Thoracic aorta (tissue), 2 donors: ENCODE data around the gene UBALD1. TPM values are rescaled to one million over a fixed set of nuclear protein-coding genes. Genes with fewer than 3 reads are reported as not detected.

Experiments
- ATAC-seq: fragments of 150-250 bp; one replicate; pipeline ENCODE4 v1.8.0; 2017; ENCODE audit warnings: low read depth; ENCODE audit not compliant: insufficient number of reproducible peaks, low FRiP score
- DNase-seq: peaks from one replicate; pipeline ENCODE4 v3.0.0-alpha.2; 2020; ENCODE audit warnings: low spot score
- H3K27ac ChIP-seq, 2 donors: fragments of 200-600 bp; sonication (generic); 1 replicate in 1 of 2; 2 replicates in 1 of 2; pipeline ENCODE4 v1.5.1; 2016; ENCODE audit warnings: mild to moderate bottlenecking in 2 of 2, moderate library complexity in 2 of 2
- H3K27me3 ChIP-seq: fragments of 200-600 bp; sonication (generic); replicated peaks from 2 replicates; pipeline ENCODE4 v1.6.0; 2016; ENCODE audit warnings: mild to moderate bottlenecking; ENCODE audit not compliant: insufficient read depth
- H3K36me3 ChIP-seq: fragments of 200-600 bp; sonication (generic); one replicate; pipeline ENCODE4 v1.5.1; 2016
- H3K4me1 ChIP-seq, 2 donors: fragments of 200-600 bp; sonication (generic); 1 replicate in 1 of 2; 2 replicates in 1 of 2; pipeline versions ENCODE4 v1.5.1 to v1.6.0; 2016; ENCODE audit warnings: low read depth in 2 of 2, mild to moderate bottlenecking in 1 of 2; ENCODE audit not compliant: control insufficient read depth in 1 of 2
- H3K4me3 ChIP-seq: fragments of 200-600 bp; sonication (generic); 2 replicates; pipeline ENCODE4 v1.5.1; 2016; ENCODE audit warnings: mild to moderate bottlenecking
- H3K9me3 ChIP-seq: fragments of 200-600 bp; sonication (generic); 2 replicates; pipeline ENCODE4 v1.5.1; 2016
- CTCF ChIP-seq: fragments of 200-600 bp; sonication (generic); IDR thresholded peaks from one replicate; pipeline ENCODE4 v1.5.1; 2019; ENCODE audit warnings: antibody characterized with exemption
- total RNA-seq, 2 donors: library from RNA; depleted of rRNA; stranded (reverse); fragments of >200 nt; gene quantifications; one replicate each; pipeline versions ENCODE4 v1.1.0 to v1.2.3, GENCODE V29; 2016

Gene UBALD1
- total RNA-seq, 2 donors from 2014 or later = 23.8 to 23.9 TPM

GRCh38 chr16:4641306-4641687 lies 26.6 kb upstream of the UBALD1 start:
- Histone ChIP-seq H3K27ac (no peak overlapping the region), H3K4me3 (no peak overlapping the region), H3K4me1 (peaks cover 0 to 22% of the 10 kb centered on the region in 2 donors), H3K36me3 (no peaks in the 10 kb centered on the region), H3K27me3 (no peaks in the 10 kb centered on the region), H3K9me3 (no peaks in the 10 kb centered on the region)
- DNase-seq (no peak), ATAC-seq (no peak)
- TF ChIP-seq CTCF = no peak

GRCh38 chr16:4640572-4641305 lies 26.1 kb upstream of the UBALD1 start:
- DNase-seq = no peak
- no peaks in the 10 kb centered on the region for H3K27me3 ChIP-seq
- ATAC-seq = no peak

GRCh38 chr16:4639899-4640509 lies 25.3 kb upstream of the UBALD1 start:
- no peak for DNase-seq
- TF ChIP-seq CTCF = no peak
- H3K36me3 ChIP-seq = no peaks in the 10 kb centered on the region
- H3K4me1 ChIP-seq = peaks cover 0 to 22% of the 10 kb centered on the region in 2 donors
- H3K9me3 ChIP-seq = no peaks in the 10 kb centered on the region
- H3K27me3 ChIP-seq = no peaks in the 10 kb centered on the region
- H3K4me3 ChIP-seq = no peak overlapping the region
- ATAC-seq = no peak
- H3K27ac ChIP-seq = no peak overlapping the region

More at GRCh38 chr16:4640572-4641305, 26.1 kb upstream of the UBALD1 start:
- Histone ChIP-seq H3K4me1 (peaks cover 0 to 22% of the 10 kb centered on the region in 2 donors), H3K36me3 (no peaks in the 10 kb centered on the region), H3K4me3 (no peak overlapping the region), H3K27ac (no peak overlapping the region), H3K9me3 (no peaks in the 10 kb centered on the region)
- TF ChIP-seq CTCF = no peak

GRCh38 chr16:4637501-4638166 lies 22.9 kb upstream of the UBALD1 start:
- Histone ChIP-seq H3K4me3 (no peak overlapping the region), H3K27me3 (no peaks in the 10 kb centered on the region), H3K27ac (no peak overlapping the region), H3K9me3 (no peaks in the 10 kb centered on the region), H3K4me1 (peaks cover 0 to 22% of the 10 kb centered on the region in 2 donors), H3K36me3 (peaks cover 8% of the 10 kb centered on the region)
- ATAC-seq = no peak
- no peak for DNase-seq
- no peak for TF ChIP-seq CTCF

GRCh38 chr16:4636196-4636595 lies 21.5 kb upstream of the UBALD1 start:
- DNase-seq = no peak
- Histone ChIP-seq H3K4me1 (peaks cover 0 to 22% of the 10 kb centered on the region in 2 donors), H3K27ac (no peak overlapping the region), H3K4me3 (no peak overlapping the region), H3K27me3 (no peaks in the 10 kb centered on the region), H3K9me3 (no peaks in the 10 kb centered on the region), H3K36me3 (peaks cover 8% of the 10 kb centered on the region)
- TF ChIP-seq CTCF = no peak
- ATAC-seq = no peak
